ENCODE measurements around the gene PCDH8.
"Not testable (repeated sequence)": the region's sequence is repeated elsewhere in the genome, so short reads cannot be mapped to it uniquely, and the experiment has no call there.

The PCDH8 gene

GRCh38 chr13:52835071-52835839 is 13.2 kb downstream of the PCDH8 start:
- Histone ChIP-seq H3K27me3 (replicated peaks) (no peaks in the 10 kb centered on the region), H3K4me3 (ENCODE audit: low read depth, low read length) (no peak overlapping the region), H3K36me3 (replicated peaks) (no peaks in the 10 kb centered on the region), H3K27ac (no peak overlapping the region)
- in situ Hi-C loops (cut with HindIII; ENCODE audit: low pct_ligation_motif_present, low sequenced_read_pairs) = no loop called here
- TF ChIP-seq CTCF (IDR thresholded peaks at IDR 0.05; ENCODE audit: low read depth, low read length, missing control alignments) = no peak
- DNase-seq = no peak

GRCh38 chr13:52833296-52833875 is 15.1 kb downstream of the PCDH8 start:
- Histone ChIP-seq H3K27me3 (replicated peaks) (no peaks in the 10 kb centered on the region), H3K27ac (no peak overlapping the region), H3K4me3 (ENCODE audit: low read depth, low read length) (no peak overlapping the region), H3K36me3 (replicated peaks) (no peaks in the 10 kb centered on the region)
- DNase-seq = no peak
- no peak for TF ChIP-seq CTCF (IDR thresholded peaks at IDR 0.05; ENCODE audit: low read depth, low read length, missing control alignments)
- in situ Hi-C loops (cut with HindIII; ENCODE audit: low pct_ligation_motif_present, low sequenced_read_pairs) = no loop called here

- Histone ChIP-seq H3K27me3 (replicated peaks) (no peaks in the 10 kb centered on the region), H3K27ac (no peak overlapping the region), H3K36me3 (replicated peaks) (no peaks in the 10 kb centered on the region), H3K4me3 (ENCODE audit: low read depth, low read length) (no peak overlapping the region)
- in situ Hi-C loops (cut with HindIII; ENCODE audit: low pct_ligation_motif_present, low sequenced_read_pairs) = no loop called here
- TF ChIP-seq CTCF (IDR thresholded peaks at IDR 0.05; ENCODE audit: low read depth, low read length, missing control alignments) = no peak
- DNase-seq = no peak
Measured at GRCh38 chr13:52832313-52832712, 16.1 kb downstream of the PCDH8 start.

- Histone ChIP-seq H3K27me3 (replicated peaks) (no peaks in the 10 kb centered on the region), H3K4me3 (ENCODE audit: low read depth, low read length) (no peak overlapping the region), H3K36me3 (replicated peaks) (no peaks in the 10 kb centered on the region), H3K27ac (no peak overlapping the region)
- in situ Hi-C loops (cut with HindIII; ENCODE audit: low pct_ligation_motif_present, low sequenced_read_pairs) = no loop called here
- DNase-seq = peak; percentile 26
- no peak for TF ChIP-seq CTCF (IDR thresholded peaks at IDR 0.05; ENCODE audit: low read depth, low read length, missing control alignments)
Measured at GRCh38 chr13:52830946-52831345, 17.5 kb downstream of the PCDH8 start.

GRCh38 chr13:52827839-52828238 is 20.6 kb downstream of the PCDH8 start:
- in situ Hi-C loops (cut with HindIII; ENCODE audit: low pct_ligation_motif_present, low sequenced_read_pairs) = no loop called here
- TF ChIP-seq CTCF (IDR thresholded peaks at IDR 0.05; ENCODE audit: low read depth, low read length, missing control alignments) = no peak
- H3K27ac ChIP-seq = no peak overlapping the region
- H3K4me3 ChIP-seq (ENCODE audit: low read depth, low read length) = no peak overlapping the region
- no peaks in the 10 kb centered on the region for H3K36me3 ChIP-seq (replicated peaks)
- DNase-seq = no peak
- no peaks in the 10 kb centered on the region for H3K27me3 ChIP-seq (replicated peaks)

GRCh38 chr13:52817886-52818285 is 30.6 kb downstream of the PCDH8 start:
- not testable (repeated sequence) for H3K4me3 ChIP-seq (ENCODE audit: low read depth, low read length); DNase-seq

More at GRCh38 chr13:52817886-52818285, 30.6 kb downstream of the PCDH8 start:
- in situ Hi-C loops (cut with HindIII; ENCODE audit: low pct_ligation_motif_present, low sequenced_read_pairs); H3K36me3 ChIP-seq (replicated peaks); H3K27ac ChIP-seq; H3K27me3 ChIP-seq (replicated peaks): not testable (repeated sequence)

Data from brain microvascular endothelial cell (primary cell).